Measurements from ENCODE around the gene OR52E5.

OR52E5 gene

DNA sequence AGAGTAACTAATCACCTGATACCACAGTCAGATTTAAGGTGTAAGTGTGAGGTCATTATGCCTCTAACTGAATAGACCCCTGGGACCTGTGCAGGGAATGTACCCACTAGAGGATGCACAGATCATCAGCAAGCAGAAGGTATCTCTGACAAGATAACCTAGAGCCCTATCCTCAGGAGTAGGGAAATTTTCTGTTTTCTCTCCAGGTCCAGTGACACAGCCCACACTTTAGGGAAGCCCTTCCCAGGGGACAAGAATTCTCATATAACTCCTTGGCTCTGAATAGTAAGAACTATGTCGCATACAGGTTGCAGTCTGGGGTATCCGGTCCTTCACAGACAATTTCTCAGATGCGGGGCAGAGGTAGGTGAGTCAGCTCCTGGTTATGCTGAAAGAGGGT, at the start of gene OR52E5:
Gene OR52E5, plus strand, starts transcription at position 301 of the 400 bp plus-strand sequence. CDS start 7,569 bp downstream, outside the sequence.
- no peak for DNase-seq

DNA sequence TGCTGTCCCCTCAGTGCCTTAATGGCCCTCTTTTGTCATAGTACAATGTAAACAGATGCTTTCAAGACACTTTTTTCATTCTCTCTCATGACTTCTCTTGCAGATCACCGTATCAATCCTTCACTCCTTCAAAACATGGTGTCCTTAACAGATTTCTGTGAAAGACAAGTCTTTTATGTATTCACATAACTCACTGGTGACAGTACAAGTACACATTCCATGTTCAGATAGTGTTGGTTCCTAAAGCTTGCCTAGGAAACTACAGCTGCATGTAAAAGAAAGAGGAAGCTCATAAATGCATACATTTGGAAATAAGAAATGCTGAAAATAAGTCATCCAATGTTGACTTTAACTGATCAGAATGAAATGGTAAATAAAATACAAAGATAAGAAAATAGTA, 46.3 kb upstream of the OR52E5 start:
- no peak for DNase-seq

DNA sequence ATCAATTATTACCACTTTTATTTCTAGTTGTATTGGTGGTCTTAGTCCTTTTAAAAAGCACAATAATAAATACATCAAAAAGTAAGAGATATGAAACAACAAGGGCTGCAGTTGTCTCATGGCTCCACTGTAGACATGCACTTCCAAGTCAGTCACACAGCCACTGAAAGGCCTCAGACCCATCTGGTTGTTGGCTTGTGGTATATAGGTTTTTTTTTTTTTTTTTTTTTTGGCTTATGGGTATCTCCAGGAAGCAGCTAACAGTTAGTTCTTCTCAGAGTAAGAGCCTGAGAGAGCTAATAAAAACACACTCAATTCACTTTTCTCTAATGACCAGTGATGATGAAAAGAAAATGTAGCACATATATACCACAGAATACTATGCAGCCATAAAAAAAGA, 45.3 kb upstream of the OR52E5 start:
- DNase-seq, result no peak

DNA sequence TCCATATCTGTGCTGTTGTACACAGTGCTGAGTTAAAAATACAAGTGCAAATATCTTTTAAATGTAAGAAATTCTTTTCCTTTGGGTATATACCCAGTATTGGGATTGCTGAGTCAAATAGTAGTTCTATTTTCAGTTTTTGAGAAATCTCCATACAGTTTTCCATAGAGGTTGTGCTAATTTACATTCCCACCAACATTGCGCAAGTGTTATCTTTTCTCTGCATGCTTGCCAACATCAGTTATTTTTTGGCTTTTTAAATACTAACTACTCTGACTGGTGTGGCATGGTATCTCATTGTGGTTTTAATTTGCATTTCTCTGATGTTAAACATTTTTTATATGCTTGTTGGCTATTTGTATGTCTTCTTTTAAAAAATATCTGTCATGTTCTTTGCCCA, 42.0 kb upstream of the OR52E5 start:
- DNase-seq, result no peak

DNA sequence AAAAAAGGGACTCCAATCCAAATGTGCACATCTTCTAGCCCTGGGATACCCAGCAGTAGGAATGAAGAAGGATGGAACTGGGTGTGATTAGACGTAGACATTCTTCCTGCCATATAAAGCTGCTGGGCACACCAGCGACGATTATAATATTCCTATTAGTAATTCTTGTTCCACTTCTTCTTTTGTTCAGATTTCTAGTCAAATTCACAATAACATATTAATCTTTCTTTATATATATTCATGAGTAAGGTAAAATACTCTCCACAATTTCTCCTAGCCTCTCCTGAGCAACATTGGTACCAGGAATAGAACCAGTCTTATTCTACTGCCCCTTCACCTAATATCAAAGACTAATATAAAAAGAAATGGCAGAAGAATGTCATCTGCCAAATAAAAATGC, 35.4 kb upstream of the OR52E5 start, which contains the start of gene OR52E8:
Gene OR52E8, minus strand, starts transcription at position 101 of the 400 bp plus-strand sequence. Its CDS starts 0 bp downstream, at position 101.
- no peak for DNase-seq

DNA sequence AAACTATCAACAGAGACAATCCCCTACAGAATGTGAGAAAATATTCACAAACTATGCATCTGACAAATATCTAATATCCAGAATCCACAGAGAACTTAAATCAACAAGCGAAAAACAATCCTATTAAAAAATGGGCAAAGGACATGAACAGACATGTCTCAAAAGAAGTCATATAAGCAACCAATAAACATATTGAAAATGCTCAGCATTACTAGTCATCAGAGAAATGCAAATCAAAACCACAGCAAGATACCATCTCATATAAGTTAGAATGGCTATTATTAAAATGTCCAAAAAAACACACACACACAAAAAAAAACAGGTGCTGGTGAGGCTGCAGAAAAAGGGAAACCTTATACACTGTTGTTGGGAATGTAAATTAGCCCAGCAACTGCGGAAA, 27.2 kb upstream of the OR52E5 start:
- no peak for DNase-seq

DNA sequence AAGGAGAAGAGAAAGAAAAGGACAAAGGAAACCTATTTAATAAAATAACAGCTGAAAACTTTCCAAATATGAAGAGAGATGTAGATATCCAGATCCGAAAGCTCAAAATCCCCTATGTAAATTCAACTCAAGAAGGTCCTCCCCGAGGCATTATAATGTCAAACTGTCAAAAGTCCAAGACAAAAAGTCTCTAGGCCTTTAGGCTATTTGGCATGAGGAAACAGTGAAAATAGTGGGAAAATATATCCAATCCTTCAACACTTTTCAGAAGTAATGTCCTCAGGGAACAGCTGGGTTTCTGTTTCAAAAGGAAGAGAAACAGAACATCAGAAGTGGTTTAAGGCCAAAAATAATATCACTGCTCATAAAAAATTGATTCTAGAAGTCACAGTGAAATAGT, 14.4 kb upstream of the OR52E5 start:
- DNase-seq, result no peak

DNA sequence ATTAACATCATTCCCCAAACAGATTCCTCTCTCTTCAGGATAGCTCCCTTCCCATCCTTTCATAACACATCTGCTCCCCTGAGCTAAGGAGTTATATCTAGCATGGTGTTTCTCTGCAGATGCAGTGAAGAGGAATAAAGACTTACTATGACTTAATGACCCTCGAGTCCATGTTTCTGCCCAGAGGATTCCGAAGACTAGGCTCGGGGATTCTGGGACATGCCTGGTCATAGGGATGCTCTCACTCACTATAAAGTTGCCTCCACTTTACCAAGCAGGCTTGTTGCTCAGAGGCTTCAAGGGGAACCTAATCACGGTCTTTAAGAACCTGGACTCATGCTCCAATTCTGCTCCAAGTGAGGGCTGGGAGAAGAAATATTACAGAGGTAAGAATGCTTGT, 12.7 kb upstream of the OR52E5 start, which contains the start of gene OR52E4:
Gene OR52E4, plus strand, starts transcription at position 301 of the 400 bp plus-strand sequence. CDS start 3,664 bp downstream, outside the sequence.
- DNase-seq, result no peak

DNA sequence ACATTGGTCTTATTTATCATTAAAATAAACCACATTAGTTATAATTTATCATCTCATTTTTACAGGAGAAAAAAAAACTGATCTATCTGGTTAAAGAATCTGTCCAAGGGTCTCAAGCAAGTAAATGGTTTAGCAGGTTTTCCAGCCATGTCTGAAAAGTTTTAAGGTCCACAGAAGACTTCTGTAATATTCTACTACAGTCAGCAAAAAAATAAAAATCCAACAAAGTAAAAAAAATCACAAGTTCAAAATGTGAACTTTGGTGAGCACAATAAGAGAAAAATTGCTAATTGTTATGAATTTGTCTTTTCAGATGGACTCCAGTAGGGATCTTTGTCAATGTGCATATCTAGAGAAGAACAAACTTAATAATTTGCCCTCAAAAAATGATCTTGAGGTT, 11.3 kb upstream of the OR52E5 start:
- no peak for DNase-seq

DNA sequence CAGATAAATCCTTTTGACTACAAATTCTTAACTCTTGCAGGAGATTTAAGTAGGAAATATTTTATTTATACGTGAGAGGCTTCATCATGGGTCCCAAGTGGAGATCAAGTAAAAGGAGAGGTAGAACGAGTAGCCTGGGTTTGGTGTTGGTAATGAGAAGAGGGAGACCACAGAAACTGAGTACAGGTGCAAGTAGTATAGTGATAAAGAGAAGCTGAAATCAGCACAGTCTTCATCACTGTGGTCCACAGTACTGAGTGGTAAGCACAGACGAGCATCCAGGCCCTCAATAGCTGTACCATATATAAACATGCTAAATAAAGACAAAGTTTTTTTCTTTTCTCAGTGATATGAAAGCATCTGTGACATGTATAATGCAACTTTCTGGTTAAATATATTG, 5.8 kb upstream of the OR52E5 start:
- DNase-seq, result no peak

DNA sequence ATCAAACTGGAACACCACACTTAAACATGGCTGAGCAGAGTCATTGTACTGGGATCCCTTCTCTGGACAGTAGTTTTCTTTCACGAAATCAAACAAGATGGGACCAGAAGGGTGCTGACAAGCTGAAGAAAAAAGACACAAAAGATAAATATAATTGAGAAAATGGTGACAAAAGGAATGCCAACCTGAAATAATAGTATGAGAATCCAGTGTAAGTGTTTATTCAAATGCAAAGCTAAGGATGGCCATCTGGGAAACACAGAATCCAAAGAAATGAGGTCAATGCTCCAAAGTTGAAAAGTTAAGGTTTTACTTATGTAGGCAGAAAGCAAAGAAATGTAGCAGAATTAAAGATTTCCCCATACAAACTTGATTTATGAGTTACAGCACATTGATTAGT, 5.3 kb upstream of the OR52E5 start:
- DNase-seq, result no peak

DNA sequence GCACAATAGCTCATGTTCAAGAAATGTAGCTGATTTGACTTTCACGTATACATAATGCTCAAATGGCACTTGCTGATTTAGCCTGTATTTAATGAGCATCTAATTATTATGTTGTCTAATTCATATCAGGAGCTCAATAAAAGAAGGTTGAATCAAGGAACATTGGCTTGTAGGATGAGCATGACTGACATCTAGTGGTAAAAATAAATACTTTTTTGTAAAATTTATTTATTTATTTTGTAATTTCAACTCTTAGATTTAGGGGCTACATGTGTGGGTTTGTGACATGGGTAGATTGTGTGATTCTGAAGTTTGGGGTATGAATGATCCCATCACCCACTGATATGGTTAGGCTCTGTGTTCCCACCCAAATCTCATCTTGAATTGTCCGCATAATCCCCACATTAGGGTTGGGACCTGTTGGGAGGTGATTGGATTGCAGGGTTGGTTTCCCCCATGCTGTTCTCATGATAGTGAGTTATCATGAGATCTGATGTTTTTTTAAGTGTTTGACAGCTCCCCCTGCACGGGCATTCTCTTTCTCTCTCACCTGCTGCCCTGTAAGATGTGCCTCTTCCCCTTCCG, 1.7 kb upstream of the OR52E5 start:
- DNase-seq, result no peak

DNA sequence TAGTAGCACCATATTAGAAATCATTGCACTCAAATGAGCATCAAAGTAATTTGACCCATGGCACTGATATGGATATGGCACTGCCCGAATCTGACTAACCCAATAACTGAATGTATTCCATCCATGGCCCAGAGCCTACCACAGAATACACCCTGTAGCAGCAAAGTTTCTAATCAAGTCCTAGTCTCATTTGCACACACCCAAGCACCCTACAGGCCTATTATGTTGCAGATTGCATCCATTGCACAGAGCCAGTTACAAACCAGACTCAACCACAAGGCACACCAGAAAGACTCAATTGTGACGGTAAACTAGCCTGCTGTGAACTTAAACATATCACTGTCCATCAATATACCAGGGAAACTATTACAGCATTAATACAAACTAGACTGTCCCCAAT, 6.5 kb downstream of the OR52E5 start:
- DNase-seq, result no peak

DNA sequence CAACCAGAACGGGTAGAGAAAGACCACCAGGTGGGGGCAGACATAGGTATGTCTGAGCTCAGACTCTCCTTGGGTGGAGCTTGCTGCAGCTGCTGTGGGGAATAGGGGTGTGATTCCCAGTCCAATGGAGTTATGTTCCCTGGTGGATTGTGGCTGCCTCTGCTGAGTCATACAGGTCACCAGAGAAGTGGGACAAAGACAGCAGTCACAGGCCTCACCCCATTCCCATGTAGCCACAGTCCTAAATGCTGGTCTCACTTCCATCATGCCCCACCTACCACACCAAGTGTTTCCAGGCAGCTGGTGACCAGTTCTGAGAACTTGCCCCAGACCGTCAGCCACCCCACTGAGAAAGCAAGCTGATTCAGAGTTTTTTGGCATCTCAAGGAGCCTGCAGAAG, 17.5 kb downstream of the OR52E5 start:
- no peak for DNase-seq

DNA sequence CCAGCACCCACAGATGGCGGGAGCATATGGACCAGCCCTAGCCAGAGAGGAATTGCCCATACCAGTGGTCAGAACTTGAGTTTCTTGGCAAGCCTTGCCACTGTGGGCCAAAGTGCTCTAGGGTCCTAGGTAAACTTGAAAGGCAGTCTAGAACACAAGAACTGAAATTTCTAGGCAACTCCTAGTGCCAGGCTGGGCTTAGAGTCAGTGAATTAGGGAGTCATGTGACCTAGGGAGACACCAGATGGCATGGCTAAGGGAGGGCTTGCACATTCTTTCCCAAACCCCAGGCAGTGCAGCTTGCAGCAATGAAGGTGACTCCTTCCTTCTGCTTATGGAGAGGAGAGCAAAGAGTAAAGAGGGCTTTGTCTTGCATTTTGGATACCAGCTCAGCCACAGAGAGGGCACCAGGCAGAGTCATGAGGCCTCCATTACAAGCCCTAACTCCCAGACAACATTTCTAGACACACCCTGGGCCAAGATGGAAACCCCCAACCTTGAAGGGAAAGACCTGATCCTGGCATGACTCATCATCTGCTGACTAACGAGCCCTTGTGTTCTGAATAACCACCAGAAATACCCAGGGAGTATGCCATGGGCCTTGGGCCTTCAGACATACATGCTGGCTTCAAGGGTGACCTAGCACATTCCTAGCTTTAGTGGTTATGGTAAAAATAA, 29.9 kb downstream of the OR52E5 start:
- DNase-seq, result no peak

DNA sequence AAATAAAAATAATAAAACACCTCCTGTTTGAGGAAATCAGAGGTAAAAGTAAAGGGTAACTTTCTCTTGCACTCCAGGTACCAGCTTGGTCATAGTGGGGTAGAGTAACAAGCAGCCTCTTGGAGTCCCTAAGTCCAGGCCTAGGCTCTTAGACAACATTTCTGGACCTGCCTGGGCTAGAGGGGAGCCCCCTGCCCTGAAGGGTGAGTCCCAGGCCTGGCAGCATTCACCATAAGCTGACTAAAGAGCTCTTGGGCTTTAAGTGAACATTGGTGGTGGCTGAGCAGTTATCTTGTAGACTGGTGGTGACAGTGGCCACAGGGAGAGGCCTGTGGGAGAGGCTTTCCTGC, 30.4 kb downstream of the OR52E5 start:
- no peak for DNase-seq

DNA sequence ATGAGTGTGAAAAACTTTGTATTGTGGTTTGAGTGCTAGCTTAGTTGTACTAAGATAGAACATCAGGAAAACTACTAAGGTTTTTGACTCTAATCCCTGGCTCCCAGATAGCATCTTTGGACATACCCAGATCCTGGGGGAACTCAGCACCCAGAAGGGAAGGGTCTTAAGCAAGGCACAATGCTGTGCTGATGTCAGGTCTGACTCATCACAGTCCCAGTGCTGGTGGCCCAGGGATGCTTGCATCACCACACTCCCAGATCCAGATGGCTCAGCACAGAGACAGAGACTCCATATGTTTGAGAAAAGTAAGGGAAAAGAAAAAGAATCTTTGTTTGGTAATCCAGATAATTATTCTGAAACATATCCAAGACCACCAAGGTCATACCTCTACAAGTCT, 30.8 kb downstream of the OR52E5 start:
- DNase-seq, result no peak

DNA sequence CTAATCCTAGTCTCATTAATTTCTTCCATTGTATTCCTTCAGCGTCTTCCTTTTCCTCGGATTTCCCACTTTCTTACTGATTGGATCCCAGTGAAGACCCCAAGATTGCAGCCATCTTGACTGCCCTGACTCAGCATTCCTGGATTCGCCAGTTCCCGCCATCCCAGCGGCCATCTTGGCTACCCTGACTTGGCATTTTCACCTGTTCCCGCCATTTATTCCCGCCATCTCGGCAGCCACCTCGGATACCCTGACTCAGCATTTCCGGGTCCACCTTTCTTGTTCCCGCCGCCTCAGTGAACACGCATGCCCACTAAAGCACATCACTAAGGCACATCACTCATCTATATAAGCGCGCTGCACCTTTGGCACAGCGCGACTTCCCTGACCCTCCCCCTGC, 35.3 kb downstream of the OR52E5 start:
- no peak for DNase-seq

DNA sequence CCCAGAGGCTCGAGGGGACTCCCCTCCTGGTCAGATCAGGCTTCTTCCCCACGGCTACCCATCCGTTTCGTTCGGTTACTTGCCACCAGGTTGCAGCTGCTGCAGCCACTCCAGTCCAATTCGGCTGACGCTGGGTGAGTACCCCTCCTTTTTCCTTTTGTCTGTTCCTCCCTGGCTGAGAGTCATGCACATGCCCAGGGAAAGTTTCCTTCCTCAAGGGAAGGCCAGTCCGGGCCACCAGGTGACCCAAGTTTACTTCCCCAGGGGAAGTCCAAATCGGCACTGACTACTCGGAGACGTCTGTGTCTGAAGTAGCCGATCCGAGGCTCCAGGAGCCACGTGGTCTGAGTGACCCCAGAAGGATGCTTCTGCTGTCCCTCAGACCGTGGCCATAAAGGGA, 35.8 kb downstream of the OR52E5 start:
- DNase-seq, result no peak

DNA sequence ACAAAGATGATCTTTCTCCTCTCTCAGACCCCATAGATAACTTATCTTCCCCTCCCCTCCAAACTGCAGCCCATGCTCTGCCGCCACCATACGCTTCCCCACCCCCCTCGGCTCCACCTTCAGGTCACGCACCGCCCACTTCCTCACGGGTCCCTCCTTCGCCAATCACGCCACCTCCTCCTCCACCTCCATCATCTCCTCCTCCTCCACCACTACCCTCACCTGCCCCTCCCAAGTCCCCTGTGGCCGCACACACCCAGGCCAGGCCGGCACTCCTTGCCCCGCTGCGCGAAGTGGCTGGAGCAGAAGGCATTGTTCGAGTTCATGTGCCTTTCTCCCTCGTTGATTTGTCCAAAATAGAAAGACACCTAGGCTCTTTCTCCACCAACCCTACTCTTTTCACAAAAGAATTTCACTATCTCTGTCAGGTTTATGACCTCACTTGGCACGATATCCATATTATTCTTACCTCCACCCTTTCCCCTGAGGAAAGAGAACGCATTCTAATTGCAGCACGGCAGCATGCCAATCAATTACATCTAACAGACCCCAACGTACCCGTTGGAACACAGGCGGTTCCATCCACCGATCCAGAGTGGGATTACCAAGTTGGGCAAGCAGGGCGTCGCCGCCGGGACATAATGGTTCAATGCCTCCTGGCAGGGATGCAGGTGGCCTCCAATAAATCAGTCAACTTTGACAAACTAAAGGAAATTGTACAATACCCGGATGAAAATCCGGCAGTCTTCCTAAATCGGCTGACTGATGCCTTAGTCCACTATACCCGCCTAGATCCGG, 36.8 kb downstream of the OR52E5 start:
- DNase-seq, result no peak

DNA sequence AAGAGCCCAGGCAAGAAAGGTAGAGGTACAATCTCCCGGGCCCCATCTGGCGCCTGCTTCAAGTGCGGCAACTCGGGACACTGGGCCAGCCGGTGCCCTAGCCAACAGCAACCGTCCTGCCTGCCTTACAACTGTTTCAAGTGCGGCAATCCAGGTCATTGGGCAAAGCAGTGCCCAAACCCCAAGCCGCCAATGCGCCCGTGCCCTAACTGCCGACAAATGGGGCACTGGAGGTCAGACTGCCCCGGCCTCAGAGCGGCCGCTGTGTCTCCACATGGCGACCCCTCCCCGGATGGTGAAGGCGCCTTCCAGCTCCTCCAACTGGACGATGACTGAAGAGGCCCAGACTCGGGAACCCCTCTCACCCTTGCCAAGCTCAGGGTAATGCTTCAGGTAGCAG, 37.6 kb downstream of the OR52E5 start:
- no peak for DNase-seq

DNA sequence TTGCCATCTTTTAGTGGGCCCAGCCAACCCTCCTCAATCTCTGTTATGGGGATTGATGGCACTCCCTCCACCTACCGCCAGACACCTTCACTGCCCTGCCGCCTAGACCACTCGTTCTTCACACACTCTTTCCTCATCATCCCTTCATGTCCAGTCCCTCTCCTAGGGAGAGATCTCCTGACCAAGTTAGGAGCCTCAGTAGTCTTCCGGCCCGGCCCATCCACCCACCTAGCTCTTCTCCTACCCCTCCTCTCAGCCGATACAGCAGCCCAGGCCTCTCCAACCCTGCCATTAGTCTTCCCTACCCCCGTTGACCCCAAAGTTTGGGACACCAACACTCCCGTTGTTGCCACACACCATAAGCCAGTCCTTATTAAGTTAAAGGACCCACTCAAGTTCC, 38.1 kb downstream of the OR52E5 start:
- DNase-seq, result no peak

DNA sequence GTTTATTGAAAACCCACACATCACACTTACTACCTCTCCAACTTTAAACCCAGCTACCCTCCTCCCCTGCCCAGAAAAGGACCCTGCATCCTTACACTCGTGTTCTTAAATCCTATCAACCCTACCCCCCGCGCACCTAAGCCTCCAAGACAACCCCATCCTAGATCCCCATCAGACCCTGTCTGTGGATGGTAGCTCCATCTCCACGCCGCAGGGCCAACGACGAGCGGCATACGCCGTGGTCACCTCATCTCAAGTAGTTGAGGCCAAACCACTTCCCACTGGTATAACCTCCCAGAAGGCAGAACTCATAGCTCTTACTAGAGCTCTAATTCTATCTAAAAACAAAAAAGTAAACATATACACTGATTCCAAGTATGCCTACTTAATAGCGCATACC, 39.7 kb downstream of the OR52E5 start:
- no peak for DNase-seq

DNA sequence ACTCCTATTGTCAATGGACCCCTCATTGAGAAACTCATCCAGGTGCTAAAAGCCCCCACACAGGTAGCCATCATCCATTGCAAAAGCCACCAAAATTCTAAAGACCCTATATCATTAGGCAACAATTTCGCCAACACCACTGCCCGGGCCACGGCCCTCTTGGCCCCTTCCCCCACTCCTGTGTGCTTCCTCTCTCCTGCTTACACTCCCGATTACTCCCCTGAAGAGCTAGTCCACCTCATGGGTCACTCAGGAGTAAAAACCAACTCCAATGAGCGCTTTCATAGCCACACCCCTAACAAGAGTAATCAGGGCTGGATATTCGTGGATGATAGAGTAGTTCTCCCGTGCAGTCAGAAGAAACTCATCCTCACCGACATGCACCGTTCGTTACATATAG, 40.1 kb downstream of the OR52E5 start:
- no peak for DNase-seq
